ENCODE data around the gene LGALS7.
"Not testable (repeated sequence)": the region's sequence is repeated elsewhere in the genome, so short reads cannot be mapped to it uniquely, and the experiment has no call there.

- TF ChIP-seq HDAC6 (IDR thresholded peaks at IDR 0.05; ENCODE audit: low read depth, low read length); ZBTB49 (CRISPR knock-in tag; IDR thresholded peaks at IDR 0.05; ENCODE audit: borderline replicate concordance): not testable (repeated sequence)
Measured at GRCh38 chr19:38797781-38798180, 24.5 kb upstream of the LGALS7 start.

Data from HepG2 (cell line).